8988T (cell line): Measurements from ENCODE around the gene TNFRSF8.

Experiments
- DNase-seq: peaks from one replicate; pipeline ENCODE4 v3.0.0; 2011

TNFRSF8 gene

GRCh38 chr1:12144969-12145368 lies 81.9 kb downstream of the TNFRSF8 start:
- DNase-seq: no peak

DNA sequence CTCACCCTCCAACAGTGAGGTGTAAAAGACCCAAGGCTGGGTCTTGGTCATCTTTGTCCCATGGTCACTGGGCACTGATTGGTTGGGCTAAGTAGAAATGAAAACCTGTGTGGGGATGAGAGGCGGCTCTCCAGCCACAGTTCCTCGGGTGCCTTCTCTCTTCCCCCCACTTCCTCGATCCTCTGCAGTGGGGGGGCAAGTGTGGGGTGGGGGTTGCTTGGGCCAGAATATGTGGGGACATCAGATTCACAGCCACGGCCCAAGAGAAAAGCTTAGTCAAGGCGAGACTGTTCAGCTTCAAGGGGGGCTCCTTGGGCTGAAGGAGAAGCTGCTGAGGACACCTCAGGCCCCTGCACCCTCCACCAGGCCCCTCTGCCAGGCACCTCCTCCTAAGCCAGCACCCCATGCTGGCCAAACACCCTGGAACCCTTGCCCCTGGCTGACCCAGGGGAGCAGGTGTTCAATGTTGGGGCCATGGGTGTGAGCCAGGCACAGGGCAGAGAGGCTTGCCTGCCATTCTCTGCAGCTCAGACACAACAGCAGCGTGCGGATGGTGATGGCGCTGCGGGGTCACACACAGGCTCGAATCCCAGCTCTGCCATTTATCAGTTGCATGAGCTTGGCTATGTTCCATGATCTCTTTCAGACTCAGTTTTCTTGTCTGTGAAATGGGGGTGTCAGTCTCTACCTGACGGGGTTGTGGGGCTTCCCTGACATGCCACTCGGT lies 82.7 kb downstream of the TNFRSF8 start:
- DNase-seq: no peak

DNA sequence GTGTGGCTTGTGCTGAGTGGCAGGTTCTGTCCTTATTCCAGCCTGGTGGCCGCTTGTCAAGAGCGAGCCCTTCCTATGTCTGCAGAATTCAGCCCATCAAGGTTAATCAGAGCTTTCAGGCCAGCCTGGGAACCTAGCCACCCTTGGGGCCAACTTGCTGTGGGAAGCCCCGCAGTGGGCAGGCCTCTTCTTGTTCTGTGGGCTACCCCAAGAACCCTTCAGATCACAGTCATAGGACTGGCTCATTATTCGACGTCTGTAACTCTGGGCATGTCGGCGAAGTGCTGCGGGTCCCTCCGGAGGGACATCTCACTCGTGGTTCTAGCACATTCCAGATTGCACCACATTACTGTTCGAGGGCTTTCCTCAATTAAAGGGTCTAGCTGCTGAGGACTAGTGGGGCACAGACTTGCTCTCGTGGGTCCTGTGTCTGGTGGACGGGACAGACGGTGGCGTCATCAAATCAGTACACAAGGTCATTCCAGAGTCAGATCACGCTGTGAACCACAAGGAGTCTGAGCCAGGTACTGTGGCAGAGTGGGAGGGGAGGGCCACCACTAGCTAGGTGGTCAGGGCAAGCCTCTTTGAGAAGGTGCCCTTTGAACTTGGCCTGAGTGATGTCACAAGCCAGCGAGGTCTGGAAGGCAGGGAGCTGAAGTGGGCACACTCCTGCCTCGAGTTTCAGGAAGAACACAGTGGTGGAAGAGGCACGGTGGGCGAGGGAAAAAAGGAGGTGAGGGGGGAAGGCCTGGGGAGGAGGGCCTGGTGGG lies 83.4 kb downstream of the TNFRSF8 start:
- no peak for DNase-seq

DNA sequence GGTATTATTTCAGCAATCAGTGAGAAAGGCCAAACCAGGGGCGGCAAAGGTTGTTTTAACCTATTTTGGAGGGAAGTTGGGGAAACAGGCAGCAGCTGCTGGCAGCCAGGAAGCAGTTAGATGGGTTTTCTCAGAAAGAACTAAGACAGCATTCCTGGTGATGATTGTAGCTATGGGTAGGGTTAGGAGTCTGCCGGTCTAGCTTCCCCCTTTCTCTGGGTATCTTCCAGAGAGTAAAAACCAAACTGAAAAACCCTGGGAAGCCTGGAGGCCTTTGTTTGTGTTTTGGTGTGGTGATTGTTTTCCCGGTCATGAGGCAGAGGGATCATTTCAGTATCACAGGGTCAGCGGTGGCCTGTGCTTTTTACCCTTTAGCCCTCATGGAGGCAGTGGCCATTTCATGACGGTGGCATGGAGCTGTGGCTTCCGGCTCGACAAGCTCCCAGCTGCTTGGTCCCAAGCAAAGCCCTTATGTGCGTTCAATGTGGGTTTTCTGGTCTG lies 84.1 kb downstream of the TNFRSF8 start:
- DNase-seq: no peak

GRCh38 chr1:12148160-12148957 lies 85.3 kb downstream of the TNFRSF8 start:
- DNase-seq: no peak

- no peak for DNase-seq
Measured at GRCh38 chr1:12148958-12149790, 86.1 kb downstream of the TNFRSF8 start.

DNA sequence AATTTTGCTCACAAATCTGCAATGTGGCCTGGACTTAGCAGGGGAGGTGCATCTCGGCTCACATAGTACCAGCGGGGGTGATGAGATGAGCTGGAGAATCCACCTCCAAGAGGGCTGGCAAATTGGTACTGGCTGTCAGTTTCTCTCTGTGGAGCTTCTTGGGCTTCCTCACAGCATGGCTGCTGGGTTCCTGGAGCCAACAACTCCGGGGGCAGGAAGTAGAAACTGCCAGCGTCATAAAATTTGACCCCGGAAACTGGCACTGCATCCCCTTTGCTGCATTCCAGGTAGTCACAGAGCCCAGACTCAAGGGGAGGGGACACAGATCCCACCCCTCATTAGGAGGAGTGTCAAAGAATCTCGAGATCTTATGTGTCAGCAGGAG lies 86.7 kb downstream of the TNFRSF8 start:
- no peak for DNase-seq

- no peak for DNase-seq
Measured at GRCh38 chr1:12150456-12151200, 87.5 kb downstream of the TNFRSF8 start.

DNA sequence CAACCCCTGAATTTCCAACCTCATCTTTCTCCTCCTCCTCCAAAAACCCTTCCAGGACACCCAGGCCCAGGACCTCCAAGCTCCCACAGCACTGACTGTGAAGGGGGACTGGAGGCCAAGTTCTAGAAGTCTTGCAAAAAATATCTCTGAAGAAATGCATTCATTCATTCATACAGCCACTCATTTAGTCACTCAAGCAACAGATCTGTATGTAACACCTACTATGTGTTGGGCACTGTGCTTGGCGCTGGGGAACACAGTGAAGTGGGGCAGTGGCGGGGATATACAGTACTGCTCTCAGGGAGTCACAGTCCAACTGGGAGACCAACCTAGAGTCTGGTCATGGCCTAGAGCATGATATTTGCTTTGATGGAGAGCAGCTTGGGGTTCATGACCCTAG lies 88.4 kb downstream of the TNFRSF8 start:
- DNase-seq: no peak

DNA sequence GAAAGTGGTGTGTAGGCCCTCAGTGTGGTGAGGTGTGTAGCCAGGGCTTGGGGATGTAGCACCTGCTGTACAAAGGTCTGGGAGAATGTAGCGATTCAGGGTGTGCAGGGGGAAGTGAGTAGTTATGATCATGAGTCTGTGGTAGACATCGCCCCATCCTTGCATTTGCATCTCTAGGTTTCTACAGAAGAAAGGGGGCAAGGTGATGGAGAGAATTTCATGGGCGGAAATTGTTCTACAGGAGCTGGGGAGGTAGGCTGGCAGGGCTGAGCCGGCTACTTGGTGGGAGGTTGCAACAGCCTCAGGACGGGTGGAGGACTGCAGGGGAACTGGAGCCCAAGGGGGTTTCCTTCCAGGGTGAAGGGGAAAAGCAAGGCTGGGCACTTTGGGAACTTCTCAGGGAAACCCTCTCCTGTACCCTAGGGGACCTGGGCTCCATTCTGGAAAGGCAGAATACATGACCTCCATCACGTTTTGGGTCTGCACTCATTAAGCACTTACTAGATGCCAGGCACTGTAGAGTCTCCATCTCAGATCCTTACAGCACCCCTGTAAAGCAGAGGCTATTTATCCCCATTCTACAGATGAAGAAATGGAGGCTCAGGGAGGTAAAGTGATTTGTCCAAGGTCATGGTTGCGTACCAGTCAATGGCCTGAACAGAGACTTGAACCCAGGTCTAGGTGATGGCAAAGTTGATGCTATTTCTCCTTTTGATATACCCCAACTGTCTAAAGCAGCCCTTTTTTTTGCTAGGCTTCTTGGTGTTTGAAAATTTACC lies 89.2 kb downstream of the TNFRSF8 start:
- no peak for DNase-seq

GRCh38 chr1:12153181-12153785 lies 90.2 kb downstream of the TNFRSF8 start:
- peak; percentile 55 for DNase-seq

DNA sequence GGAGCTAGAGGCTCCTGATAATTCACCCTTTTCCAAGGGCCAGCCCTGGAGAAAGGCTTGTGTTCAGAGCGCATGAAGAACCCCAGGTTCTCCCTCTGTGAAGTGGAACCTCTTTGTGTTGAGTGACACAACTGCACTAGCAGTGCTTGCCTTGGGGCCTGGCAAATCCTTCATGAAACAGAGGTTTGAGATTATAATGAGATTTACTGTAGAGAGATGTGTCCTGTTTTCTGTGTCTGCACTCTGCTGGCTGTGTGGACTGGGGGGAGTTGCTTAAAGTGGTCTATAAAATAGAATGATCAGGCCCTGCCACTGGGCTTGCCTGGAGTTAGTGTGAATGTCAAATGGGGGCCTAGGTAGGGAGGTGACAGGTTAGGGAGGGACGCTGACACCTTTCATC lies 92.2 kb downstream of the TNFRSF8 start:
- no peak for DNase-seq

- no peak for DNase-seq
Measured at GRCh38 chr1:12157366-12158231, 94.5 kb downstream of the TNFRSF8 start.

- no peak for DNase-seq
Measured at GRCh38 chr1:12158357-12159092, 95.4 kb downstream of the TNFRSF8 start.

DNA sequence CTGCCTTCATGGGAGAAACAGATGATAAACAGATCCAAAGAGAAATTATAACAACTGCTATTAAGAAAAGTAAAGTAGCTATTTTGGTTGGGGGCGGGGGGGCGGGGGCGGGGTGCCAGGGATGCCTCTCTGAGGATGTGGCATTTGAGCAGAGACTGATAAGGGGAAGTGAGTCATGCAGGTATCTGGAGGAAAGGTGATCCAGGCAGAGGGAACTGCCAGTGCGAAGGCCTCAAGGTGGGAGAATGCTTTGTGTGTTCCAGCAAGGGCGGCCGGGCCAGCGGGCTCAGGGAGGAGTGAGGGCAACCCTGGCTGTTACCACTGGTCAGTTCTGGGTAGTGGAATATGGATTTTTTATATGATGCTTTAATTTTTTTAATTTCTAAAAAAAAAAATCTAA lies 96.7 kb downstream of the TNFRSF8 start:
- DNase-seq: no peak

- DNase-seq: no peak
Measured at GRCh38 chr1:12161324-12161661, 98.2 kb downstream of the TNFRSF8 start.

- DNase-seq: peak; percentile 80
Measured at GRCh38 chr1:12161662-12162458, 98.8 kb downstream of the TNFRSF8 start.
